A673 (cell line): ENCODE results near the gene WFS1. TPM values are rescaled to one million over a fixed set of nuclear protein-coding genes. Genes with fewer than 3 reads are reported as not detected.

Experiments used
- BruUV-seq: library from RNA; stranded (reverse); fragments of 400-500 nt; replicated peaks from 2 replicates; lab custom pipeline; 2021; lab: Mats Ljungman, UMichigan
- CTCF ChIA-PET: fragments of 300-600 bp; sonication (Branson Sonifier 250); formaldehyde crosslinking; loops from one replicate; lab custom pipeline; 2022; ENCODE audit warnings: antibody characterized with exemption; lab: Charles Lee
- POLR2A ChIA-PET: fragments of 300-600 bp; sonication (Branson Sonifier 250); formaldehyde crosslinking; loops from one replicate; lab custom pipeline; 2022; ENCODE audit warnings: antibody characterized with exemption; ENCODE audit not compliant: low non-redundant PET; lab: Charles Lee
- DNase-seq: peaks from one replicate; pipeline ENCODE4 v3.0.0-alpha.2; 2015; ENCODE audit warnings: low spot score
- H3K27ac ChIP-seq: fragments of 200-600 bp; sonication (generic); 2 replicates; pipeline ENCODE4 v1.5.1; 2016; ENCODE audit warnings: mixed run types, low read depth, mild to moderate bottlenecking, mixed read lengths, antibody characterized with exemption, low read length; ENCODE audit not compliant: poor library complexity, severe bottlenecking
- H3K27me3 ChIP-seq: fragments of 200-600 bp; sonication (generic); replicated peaks from 2 replicates; pipeline ENCODE4 v1.6.1; 2017; ENCODE audit warnings: mixed run types, low read depth, mild to moderate bottlenecking, mixed read lengths, antibody characterized with exemption, low read length; ENCODE audit not compliant: insufficient read depth, poor library complexity
- H3K36me3 ChIP-seq: fragments of 200-600 bp; sonication (generic); 2 replicates; pipeline ENCODE4 v1.6.1; 2016; ENCODE audit warnings: mixed run types, mild to moderate bottlenecking, mixed read lengths, antibody characterized with exemption, low read length; ENCODE audit not compliant: insufficient read depth, poor library complexity, severe bottlenecking
- H3K4me1 ChIP-seq: fragments of 200-600 bp; sonication (generic); 2 replicates; pipeline ENCODE4 v1.6.1; 2017; ENCODE audit warnings: mixed run types, mild to moderate bottlenecking, mixed read lengths, antibody characterized with exemption, low read length; ENCODE audit not compliant: insufficient read depth, poor library complexity, severe bottlenecking
- H3K4me3 ChIP-seq: fragments of 200-600 bp; sonication (generic); 2 replicates; pipeline ENCODE4 v1.5.1; 2016; ENCODE audit warnings: low read depth, mixed run types, mild to moderate bottlenecking, mixed read lengths, low read length; ENCODE audit not compliant: poor library complexity, severe bottlenecking
- H3K9me3 ChIP-seq: fragments of 200-600 bp; sonication (generic); 2 replicates; pipeline ENCODE4 v1.6.1; 2016; ENCODE audit warnings: mixed run types, low read depth, mild to moderate bottlenecking, mixed read lengths, antibody characterized with exemption, low read length; ENCODE audit not compliant: poor library complexity, severe bottlenecking
- EZH2 ChIP-seq: fragments of 200-600 bp; sonication (generic); IDR thresholded peaks from 2 replicates; pipeline ENCODE4 v1.6.1; 2017; ENCODE audit warnings: borderline replicate concordance, low read depth, mild to moderate bottlenecking, mixed read lengths, antibody characterized with exemption, low read length; ENCODE audit not compliant: poor library complexity, severe bottlenecking
- intact Hi-C: fragments of 100-400 bp; cut with micrococcal nuclease; formaldehyde crosslinking; loops from one replicate; pipeline ENCODE4 v1.10.0; 2022; ENCODE audit not compliant: unreplicated experiment
- total RNA-seq: library from RNA; stranded (reverse); gene quantifications from 2 replicates; pipeline ENCODE4 v1.2.3, GENCODE V29; 2021
- TF ChIP-seq, protein P1 (sequence below): fragments of 300-800, 200-600 bp; sonication (generic); conservative IDR thresholded peaks from 2 replicates; pipeline ENCODE4 v1.5.1; 2017; ENCODE audit warnings: low read depth, mild to moderate bottlenecking, antibody characterized with exemption, low read length, moderate library complexity, mixed read lengths

Gene WFS1
- total RNA-seq, 1 experiment from 2014 or later = 14.0 TPM

DNA sequence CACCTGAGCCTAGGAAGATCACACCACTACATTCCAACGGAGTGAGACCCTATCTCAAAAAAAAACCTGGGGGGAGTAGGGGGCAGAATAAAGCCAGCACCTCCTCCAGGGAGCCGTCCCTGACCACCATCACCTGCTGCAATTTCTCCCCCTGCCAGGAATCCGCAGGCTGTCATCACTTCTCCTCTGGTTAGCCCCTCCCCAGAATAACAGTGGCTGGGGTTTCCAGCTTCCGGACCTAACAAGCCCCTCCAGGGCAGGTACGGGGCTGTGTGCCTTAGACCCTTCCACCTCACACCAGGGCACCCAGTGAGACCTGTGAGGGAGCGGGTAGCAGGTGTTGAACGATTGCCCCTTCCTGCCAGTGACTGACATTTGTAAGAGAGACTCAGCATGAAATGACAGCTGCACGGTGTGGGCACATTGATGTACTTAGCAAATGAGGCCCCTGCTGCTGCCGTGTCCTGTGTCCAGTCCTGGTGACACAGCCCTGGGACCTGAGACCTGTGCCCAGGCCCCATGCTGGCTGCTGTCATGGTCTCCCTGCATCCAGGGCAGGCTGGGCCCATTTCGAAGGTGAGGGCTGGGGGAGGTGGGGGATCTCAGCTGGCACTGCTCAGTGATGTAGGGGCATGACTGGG lies 6.7 kb upstream of the WFS1 start:
- H3K36me3 ChIP-seq = no peaks in the 10 kb centered on the region
- no peaks in the 10 kb centered on the region for H3K9me3 ChIP-seq
- H3K27ac ChIP-seq = no peak overlapping the region
- TF ChIP-seq EZH2 = no peak
- TF ChIP-seq, protein P1, sequence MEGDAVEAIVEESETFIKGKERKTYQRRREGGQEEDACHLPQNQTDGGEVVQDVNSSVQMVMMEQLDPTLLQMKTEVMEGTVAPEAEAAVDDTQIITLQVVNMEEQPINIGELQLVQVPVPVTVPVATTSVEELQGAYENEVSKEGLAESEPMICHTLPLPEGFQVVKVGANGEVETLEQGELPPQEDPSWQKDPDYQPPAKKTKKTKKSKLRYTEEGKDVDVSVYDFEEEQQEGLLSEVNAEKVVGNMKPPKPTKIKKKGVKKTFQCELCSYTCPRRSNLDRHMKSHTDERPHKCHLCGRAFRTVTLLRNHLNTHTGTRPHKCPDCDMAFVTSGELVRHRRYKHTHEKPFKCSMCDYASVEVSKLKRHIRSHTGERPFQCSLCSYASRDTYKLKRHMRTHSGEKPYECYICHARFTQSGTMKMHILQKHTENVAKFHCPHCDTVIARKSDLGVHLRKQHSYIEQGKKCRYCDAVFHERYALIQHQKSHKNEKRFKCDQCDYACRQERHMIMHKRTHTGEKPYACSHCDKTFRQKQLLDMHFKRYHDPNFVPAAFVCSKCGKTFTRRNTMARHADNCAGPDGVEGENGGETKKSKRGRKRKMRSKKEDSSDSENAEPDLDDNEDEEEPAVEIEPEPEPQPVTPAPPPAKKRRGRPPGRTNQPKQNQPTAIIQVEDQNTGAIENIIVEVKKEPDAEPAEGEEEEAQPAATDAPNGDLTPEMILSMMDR = no peak
- H3K4me3 ChIP-seq = no peak overlapping the region
- intact Hi-C loops = no loop called here
- ChIA-PET POLR2A (no interaction called here), CTCF (no interaction called here)
- DNase-seq = no peak
- H3K4me1 ChIP-seq = peaks cover 8% of the 10 kb centered on the region
- BruUV-seq = no TSS peak
- no peaks in the 10 kb centered on the region for H3K27me3 ChIP-seq

GRCh38 chr4:6263526-6264224 lies 6.0 kb upstream of the WFS1 start:
- POLR2A ChIA-PET = no interaction called here

GRCh38 chr4:6264225-6264540 lies 5.5 kb upstream of the WFS1 start:
- TF ChIP-seq EZH2 = no peak
- TF ChIP-seq, protein P1 = peak; percentile 55
- BruUV-seq = no TSS peak
- no peak overlapping the region for H3K27ac ChIP-seq
- no peaks in the 10 kb centered on the region for H3K9me3 ChIP-seq
- peaks cover 14% of the 10 kb centered on the region for H3K4me1 ChIP-seq
- H3K36me3 ChIP-seq = no peaks in the 10 kb centered on the region
- intact Hi-C loops = no loop called here
- no peak overlapping the region for H3K4me3 ChIP-seq
- ChIA-PET CTCF (interaction anchor here (1.0 kb wide), 1 partner anchor 63 kb away, joined by 5 read pairs; no protein-coding TSS in a partner anchor), POLR2A (no interaction called here)
- H3K27me3 ChIP-seq = no peaks in the 10 kb centered on the region
- no peak for DNase-seq

More at GRCh38 chr4:6263526-6264224, 6.0 kb upstream of the WFS1 start:
- no peaks in the 10 kb centered on the region for H3K9me3 ChIP-seq
- intact Hi-C loops = no loop called here
- no peak overlapping the region for H3K27ac ChIP-seq
- H3K4me3 ChIP-seq = no peak overlapping the region
- no peak for DNase-seq
- BruUV-seq = no TSS peak
- no peaks in the 10 kb centered on the region for H3K27me3 ChIP-seq
- TF ChIP-seq, protein P1 = no peak
- TF ChIP-seq EZH2 = no peak
- H3K4me1 ChIP-seq = peaks cover 14% of the 10 kb centered on the region
- H3K36me3 ChIP-seq = no peaks in the 10 kb centered on the region
- CTCF ChIA-PET = interaction anchor here (1.0 kb wide), 1 partner anchor 64 kb away, joined by 5 read pairs; no protein-coding TSS in a partner anchor
